ENCODE data around the gene PAM16.

Gene PAM16

DNA sequence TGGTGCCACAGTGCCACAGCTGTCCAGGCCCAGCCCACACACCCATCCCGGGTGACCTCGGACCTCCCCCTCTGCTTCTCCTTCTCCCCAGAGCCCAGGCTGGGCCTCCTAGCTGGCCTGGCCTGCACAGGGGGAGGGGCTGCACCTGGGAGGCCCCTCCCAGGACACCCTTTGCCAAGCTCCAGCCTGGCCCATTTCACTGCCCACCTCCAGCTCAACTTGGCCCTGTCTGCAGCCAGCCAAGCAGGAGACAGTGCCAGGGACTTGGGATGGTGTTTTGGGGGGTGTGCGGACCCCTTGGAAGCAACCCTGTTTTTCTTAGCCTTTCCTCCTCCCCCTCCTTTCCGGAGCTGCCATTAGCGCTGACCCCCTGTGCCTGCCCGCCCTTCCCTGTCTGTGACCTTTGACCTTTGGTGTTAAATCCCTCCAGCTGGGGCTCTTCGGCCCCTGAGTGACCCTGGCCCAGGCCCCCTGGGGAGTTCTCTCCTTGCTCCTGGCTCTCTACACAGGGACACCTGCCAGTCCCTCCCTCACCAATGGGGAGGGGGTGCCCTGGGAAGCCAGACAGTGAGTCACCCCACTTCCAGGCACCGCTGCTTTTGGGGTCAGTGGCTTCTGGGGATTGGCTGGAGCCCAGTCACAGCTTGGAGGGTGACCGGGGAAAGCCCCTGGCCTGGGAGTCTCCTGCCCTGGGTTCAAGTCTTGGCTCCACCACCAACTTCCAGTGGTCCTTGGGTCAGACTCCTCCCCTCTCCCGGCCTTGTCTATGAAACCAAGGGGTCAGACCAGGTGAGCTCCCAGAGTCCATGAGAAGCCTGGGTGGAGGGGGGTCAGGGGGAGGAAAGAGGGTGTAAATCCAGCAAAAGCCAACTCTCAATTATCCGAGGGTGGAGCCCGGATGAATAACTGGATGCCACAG, 33.3 kb downstream of the PAM16 start:
- peak; percentile 46 for DNase-seq

DNA sequence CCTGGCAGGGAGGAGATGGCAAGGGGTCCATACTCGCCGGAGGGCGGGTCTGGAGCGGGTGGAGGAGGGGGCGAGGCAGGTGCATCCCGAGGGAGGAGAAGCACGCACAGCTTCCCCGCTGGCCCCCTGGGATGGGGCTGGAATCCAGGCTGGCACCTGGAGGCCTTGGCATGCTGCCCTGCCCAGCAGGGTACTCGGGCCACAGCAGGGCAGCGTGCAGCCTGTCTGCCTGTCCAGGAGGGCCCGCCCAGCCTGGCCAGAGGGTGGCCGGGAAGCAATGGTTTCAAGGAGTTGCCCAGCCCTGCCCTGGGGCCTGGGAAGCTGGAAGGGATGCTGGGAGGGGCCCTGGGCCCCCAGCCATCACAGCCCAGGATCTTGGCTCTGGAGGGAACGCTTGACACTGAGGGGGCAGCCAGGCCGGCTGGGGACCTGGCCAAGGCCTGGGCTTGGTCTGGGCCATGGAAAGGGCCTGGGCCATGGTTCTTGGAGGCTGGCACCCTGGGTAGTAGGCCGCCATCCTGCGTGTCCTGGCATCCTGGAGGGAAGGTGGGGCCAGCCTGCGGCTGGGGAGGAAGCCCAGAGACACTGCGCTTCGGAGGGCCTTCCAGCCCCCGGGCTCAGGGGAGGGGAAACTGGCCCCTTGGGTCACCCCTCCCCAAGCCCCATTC, 34.1 kb downstream of the PAM16 start:
- peak; percentile 59 for DNase-seq

DNA sequence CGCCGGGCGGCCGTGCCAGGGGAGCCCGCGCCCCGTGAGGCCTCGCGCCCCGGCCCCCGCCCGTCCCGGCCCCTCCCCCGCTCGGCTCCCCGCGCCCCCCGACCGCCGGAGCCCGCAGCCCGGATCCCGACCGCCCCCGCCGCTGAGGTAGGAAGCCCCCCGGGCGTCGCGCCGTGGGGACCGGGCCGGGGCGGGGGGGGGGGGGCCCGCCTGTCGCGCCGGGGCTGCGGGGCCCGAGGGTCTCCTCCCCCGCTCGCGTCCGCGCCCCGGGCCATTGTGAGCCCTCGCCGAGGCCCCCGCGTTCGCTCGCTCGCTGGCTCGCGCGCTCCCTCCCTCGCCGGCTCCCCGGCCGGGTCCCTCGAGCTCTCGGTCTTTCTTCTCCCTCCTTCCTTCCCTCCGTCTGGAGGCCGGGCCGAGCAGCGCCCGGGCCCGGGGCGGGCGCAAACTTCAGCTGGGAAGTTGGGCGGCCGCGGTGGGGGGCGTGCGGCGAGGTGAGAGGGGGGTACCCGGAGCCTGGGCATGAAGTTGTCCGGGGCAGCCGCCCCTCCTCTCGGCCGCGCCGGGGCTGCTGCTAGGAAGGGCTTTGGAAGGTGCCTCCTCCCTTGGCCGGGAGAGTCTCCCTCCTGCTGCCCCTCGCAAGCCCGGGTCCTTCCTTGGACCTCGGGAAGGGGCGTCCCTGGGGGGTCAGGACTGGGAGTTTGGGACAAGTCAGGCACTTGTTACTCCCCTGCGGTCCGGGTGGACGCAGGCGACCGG, 34.8 kb downstream of the PAM16 start:
- peak; percentile 34 for DNase-seq

DNA sequence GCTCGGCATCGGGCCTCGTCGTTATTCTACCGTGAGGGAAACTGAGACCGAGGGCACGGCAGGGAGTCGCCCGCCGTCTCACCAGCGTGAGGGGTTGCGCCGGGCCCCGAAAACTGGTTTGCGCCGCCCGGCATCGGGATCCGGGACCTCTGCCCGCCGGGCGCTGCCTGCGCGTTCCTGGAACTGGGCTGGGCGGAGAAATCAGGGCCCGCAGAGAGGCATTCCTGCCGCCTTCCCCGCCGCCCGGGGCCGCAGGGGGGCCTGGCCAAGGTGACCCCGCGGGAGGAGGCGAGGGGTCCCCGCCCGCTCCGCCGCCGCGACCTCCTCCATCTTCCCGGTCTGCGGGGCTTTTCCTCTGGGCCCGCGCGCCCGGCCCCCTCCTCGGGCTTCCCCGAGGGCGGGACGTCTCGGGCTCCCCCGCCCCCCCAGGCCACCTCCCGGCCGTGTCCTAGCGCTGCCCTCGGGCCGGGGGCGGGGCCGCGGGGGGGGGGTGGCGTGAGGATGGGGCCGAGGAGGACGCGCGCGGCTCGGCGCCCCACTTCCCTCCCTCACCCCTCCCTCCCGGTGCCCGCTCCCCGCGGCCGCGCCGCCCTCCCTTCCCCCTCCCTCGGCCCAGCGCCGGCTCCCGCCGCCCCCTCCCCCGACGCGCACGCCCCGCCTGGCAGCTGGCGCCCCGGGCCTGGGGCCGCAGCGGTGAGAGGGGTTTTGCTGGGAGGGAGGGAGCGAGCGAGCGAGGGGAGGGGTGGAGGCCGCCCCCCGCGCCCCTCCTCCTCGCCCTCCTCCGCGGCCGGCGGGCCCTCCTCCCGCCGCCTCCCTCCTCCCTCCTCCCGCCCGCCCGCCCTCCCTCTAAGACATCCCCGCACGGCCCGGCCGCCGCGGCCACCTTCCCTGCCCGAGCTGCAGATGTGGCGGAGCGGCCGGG, 35.7 kb downstream of the PAM16 start, which contains the start of gene GLIS2:
GLIS2 (plus strand) TSS at position 882 of the 922 bp plus-strand sequence. CDS start 16,214 bp downstream, outside the sequence.
- peak; percentile 85 for DNase-seq

DNA sequence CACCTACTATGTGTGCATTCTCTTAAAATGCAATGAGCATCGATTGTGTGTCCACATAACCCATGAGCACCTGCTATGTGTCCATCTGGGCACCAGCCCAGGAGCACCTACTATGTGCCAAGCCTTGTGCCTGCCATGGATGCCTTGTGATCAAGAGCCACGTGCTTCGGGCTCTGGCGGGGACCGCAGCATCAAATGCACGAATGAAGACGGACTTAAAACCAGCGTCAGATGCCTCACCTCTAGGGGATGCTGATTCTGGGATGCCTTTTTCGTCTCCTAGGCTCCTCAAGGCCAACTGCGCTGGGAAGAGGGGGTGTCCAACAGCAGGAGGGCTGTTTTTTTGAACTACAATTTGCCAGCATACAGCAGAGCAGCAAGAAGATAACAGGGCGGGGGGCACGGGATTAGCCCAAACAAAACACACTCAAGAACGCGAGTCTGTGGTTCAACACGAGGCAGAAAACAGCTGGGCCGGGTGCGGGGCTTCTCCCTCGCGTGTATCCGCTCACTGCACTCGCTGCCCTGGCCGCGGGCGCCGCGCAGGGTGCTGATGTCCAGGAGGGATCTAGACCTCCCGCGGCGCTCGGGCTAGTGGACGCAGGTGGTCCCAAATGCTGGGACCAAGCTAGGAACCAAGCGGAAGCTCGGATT, 36.5 kb downstream of the PAM16 start:
- no peak for DNase-seq

DNA sequence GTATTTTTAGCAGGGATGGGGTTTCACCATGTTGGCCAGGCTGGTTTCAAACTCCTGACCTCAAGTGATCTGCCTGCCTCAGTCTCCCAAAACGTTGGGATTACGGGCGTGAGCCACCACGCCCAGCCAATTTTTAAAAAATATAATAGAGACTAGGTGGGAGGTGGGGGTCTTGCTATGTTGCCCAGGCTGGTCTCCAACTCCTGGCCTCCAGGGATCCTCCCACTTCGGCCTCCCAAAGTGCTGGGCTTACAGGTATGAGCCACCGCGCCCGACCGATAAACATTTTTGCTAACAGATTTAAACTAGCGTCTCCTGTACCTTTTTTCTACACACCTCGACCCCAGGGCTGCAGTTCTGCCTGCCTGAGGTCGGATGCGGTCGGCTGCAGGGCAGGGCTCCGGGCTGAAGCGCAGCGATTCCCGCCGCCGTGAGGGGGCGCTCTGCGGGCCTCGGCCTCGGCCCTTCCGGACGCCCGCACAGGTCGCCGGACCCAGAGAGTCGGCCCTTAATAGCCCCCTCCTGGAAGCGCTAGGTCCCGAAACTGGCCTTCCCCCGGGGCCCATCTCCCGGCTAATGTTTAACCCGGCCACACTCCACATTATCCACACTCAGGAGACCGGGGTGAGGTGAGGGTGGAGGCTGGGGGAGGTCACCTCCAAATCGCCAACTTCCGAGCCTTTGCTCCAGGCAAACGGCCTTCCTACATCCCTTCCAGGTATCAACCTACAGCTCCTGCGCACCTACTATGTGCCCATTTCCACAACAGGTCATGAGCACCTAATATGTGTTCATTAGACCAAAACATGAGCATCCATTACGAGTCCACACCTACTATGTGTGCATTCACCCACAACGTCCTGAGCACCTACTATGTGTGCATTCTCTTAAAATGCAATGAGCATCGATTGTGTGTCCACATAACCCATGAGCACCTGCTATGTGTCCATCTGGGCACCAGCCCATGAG, 37.3 kb downstream of the PAM16 start:
- DNase-seq = no peak

DNA sequence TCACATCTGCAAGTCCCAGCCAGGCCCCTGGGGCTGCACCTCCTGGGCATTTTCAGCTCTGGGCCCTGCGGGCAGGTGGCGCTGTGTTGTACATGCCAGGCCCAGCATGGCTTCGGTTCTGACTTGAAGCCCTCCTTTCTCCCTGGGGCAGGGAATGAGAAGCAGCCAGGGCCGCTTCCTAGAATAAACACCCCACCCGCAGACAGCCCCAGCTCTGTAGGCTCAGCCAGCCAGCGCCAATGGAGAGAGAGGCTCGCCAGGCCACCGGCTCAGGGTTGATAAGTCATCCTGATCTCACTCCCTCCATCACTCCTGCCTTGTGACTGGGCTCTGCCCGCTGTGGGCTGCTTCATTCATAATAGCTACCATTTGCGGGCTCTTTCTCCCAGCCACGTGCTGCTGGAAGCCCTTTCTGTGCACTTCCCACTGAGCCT, 41.3 kb downstream of the PAM16 start:
- DNase-seq = peak; percentile 92

DNA sequence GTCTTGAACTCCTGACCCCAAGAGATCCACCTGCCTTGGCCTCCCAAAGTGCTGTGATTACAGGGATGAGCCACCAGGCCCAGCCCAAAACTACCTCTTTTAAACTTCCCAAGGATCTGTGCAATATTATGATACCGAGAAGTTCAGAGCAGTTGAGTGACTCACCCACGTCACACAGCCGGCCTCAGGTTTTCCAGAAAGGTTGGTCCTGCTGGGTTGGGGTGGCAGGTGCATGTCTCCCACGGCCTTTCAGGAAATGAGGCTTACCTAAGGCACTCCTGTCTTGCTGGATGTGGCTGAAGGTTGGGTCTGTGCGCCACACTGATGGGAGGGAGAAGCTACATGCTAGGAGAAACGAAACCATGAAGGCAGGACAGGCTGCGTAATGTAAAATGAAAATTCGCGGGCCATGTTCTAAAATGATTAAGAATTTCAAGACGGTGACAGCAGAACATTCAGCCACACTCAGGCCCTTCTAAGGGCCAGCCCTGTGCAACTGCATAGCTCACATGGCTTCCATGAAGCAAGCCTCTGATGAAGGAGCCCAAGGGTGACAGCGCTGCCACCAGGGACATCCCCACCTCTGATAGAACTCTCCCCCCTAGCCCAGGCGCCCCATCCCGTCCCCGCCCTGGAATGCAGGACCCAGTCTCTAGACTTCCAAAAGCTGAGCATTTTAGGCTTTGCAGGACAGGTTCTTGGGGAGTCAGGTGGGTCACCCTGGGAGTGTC, 41.9 kb downstream of the PAM16 start:
- DNase-seq = no peak

DNA sequence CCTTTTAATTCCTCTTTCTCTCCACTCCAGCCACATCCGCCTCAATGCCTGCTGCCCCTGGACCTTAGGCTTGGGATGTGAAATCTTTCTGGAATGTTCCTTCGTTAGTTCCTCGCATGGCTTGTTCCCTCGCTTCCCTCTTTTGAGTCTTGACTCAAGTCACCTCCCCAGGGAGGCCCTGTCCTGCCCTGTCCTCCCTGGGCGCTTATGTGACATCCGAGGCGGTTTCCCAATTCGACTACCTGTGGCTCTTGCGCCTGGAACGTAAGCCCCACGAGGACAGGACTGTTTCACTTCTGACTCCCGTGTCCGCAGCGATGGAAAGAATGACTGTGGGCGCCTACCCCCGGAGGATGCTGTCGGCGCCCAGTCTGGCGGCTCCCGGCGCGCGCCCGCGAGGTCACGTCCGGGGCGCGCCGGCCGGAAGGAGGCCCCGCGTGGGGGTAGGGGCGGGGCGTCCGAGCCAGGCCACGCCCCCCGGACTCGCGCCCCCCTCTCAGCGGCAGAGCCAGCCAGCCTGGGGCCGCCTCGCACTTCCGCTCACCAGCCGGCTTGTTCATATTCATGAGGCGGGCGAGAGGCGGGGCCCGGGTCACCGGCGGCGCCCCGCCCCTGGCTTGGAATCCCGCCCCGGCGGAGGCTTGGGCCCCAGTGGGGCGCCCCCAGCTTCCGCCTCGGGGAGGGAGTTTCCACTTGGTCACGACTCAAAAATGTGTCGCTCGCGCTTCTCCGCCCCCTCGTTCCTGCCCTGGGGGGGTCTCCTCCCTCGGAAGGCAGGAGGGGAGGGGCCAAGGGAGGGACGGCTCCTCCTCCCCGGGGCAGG, 43.7 kb downstream of the PAM16 start:
- DNase-seq = peak; percentile 98

DNA sequence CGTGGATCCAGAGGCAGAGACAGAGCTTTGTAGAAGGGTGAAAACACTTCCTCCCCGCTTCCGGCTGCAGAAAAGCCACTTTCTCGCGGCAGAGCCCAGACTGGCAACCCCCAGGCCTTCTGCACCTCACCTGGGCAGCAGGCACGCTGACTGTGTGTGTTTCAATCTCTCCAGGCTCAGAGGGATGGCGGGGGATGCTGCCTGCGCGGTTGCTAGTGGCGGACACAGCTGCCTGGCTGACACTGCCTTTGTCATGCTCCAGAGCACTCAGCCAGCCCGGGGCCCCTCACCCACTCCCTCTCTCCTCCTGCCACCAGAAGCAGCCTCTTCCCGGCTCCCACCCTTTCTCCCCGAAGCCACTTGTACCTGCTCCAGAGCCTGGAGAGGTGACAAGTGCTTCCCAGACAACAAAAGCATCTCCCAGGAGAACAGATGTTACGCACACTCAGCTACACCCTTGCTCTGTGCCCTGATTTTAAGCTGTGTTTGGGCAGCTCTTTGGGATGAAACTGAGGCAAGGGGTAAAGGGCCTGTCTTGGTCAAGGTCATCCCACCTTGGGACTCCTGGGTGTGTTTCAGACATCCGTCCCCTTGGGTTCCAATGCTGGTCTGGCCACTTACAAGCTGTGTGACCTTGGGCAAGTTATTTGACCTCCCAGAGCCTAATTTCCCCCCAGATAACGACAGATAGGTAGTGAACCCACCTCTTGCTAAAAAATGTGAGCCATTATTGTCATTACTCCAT, 44.5 kb downstream of the PAM16 start:
- no peak for DNase-seq

DNA sequence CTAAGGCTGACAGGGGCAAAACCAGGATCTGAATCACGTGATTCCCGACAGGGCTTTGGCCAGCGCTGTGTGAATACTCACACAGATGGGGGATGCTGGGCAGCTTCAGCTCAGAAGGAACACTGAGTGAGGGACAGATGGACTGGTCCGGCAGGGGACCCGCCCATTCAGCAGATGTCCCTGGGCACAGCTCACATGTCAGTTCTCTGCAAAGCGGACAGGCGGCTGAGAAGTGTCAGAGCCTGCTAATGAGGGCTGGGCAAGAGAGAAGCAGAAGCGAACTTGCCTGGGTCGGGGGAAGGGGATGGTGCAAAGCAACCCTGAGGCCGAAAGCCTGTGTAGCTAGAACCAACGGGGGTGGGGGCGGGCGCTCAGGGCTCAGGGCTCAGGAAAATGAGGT, 47.1 kb downstream of the PAM16 start:
- DNase-seq = no peak

DNA sequence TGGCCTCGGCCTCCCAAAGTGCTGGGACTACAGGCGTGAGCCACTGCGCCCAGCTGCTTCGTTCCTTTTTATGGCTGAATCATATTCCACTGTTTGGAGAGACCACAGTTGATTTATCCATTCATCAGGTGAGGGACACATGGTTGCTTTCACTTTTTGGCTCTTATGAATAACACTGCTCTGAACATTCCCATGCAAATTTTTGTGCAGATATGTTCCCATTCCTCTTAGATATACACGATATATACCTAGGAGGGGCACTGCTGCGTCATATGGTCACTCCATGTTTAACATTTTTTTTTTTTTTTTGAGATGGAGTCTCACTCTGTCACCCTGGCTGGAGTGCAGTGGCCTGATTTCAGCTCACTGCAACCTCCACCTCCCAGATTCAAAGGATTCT, 49.2 kb downstream of the PAM16 start:
- no peak for DNase-seq

DNA sequence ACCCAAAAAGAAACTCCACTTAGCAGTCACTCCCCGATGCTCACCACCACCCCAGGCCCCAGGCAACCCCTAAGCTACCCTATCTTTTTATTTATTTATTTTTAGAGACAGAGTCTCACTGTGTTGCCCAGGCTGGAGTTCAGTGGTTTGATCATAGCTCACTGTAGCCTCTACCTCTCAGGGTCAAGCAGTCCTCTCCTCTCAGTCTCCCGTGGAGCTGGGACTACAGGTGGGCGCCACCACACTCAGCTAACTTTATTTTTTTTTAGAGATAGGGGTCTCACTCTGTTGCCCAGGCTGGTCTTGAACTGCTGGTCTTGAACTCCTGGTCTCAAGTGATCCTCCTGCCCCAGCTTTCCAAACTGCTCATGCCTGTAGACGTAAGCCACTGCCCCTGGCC, 49.9 kb downstream of the PAM16 start:
- DNase-seq = no peak

DNA sequence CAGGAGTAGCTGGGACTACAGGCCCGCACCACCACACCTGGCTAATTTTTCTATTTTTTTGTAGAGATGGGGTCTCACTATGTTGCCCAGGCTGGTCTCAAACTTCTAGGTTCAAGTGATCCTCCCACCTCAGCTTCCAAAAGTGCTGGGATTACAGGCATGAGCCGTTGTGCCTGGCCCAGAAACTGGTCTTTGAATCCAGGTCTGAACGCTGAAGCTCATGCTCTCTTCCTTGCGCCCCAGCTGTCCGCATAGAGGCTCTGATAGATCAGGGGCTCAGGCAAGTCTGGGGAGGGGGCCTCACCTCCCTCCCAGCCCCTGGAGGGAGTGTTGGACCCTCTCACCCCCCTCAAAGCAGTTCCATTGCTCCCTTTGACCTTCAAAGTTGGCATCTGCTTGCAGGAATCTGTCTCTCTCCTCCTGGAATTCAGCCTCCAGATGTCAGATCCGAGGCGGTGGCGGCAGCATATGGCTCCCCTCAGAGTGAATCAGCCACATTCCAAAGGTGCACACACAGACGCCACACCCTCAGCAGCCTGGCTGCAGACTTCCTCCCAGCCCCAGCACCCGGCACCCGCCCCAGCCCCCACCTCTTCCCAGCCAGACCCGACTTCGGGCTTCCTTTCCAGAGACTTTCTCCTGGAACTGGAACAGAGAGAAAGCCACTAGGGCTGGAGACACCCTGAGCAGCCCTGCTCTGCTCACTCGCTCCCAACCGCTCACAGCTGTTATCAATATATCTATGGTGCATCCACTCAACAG, 52.2 kb downstream of the PAM16 start:
- DNase-seq = peak; percentile 71

DNA sequence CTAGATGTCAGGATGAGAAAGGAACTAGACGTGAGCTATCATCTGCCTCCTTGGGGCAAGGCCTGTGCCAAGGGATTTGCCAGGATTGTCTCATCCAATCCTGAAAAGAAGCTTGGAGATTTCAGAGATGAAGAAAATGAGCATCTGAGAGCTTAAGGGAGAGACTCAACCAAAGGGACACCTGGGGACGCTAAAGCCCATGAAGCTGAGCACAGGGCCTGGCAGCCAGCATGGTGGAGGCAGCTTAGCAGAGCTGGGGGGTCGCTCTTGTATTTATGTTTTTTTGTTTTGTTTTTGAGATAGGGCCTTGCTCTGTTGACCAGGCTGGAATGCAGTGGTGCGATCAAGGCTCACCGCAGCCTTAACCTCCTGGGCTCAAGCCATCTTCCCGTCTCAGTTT, 53.6 kb downstream of the PAM16 start:
- DNase-seq = no peak

DNA sequence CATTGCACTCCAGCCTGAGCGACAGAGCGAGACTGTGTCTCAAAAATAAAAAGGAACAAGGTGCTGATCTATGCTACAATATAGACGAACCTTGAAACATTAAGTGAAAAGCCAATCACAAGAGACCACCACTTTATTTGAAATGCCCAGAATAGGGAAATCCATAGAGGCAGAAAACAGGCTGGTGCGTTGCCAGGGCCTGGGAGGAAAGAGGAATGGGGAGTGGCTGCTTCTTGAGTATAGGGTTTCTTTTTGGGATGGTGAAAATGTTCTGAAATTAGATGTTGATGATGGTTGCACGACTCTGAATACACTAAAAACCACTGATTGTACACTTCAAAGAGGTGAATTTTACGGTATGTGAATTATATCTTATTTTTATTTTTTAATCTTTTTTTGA, 55.5 kb downstream of the PAM16 start:
- no peak for DNase-seq

DNA sequence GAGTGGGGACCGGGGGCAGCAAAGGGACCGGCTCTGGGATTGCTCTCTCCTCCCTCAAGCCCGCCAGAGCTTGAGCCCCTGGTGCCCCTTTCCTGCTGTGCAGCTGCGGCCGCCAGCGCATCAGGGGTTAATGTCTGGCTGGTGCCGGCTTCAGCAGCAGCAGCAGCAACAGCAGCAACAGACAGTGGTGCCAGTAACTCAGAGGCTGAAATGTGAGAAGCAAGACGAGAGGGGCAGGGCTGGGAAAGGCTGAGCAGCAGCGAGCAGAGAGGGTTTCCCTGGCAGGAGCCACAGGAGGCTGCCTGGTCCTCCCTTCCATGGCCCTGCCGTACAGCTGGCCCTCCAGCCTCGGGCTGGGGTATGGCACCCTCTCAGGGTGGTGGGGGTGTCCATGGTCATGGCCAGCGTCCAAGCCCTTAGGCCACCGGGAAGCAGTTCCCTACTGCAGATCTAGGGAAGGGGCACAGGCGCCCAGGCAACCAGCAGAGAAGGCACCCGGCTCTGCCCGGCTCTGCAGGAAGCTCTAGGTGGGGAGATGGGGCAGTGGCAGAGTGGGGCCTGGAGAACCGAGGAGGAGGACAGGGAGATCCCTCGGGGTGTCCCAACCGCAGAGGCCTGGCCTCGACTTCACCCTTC, 57.2 kb downstream of the PAM16 start:
- peak; percentile 54 for DNase-seq
